Natural killer cell (primary cell): ENCODE data around the gene DMAC2L. TPM values are rescaled to one million over a fixed set of nuclear protein-coding genes. Genes with fewer than 3 reads are reported as not detected.

Source experiments
- ATAC-seq, 3 donors: fragments of 150-1000 bp in 2 of 3; fragments of 200-7000 bp in 1 of 3; cut with Tn5 transposase; 1 replicate in 1 of 3; 2 replicates in 2 of 3; pipeline ENCODE4 v1.10.0; 2021; ENCODE audit warnings: mild to moderate bottlenecking in 2 of 3, moderate library complexity in 2 of 3
- DNase-seq, 2 donors: peaks; one replicate each; pipeline versions ENCODE4 v3.0.0 to v3.0.0-alpha.2; 2013 to 2021; ENCODE audit warnings: mixed read lengths in 1 of 2
- H3K27ac ChIP-seq: one replicate; pipeline ENCODE4 v1.5.1; 2013; ENCODE audit warnings: mild to moderate bottlenecking, low read length
- H3K27me3 ChIP-seq: one replicate; pipeline ENCODE4 v1.6.1; 2013; ENCODE audit warnings: low read length; ENCODE audit not compliant: control insufficient read depth, insufficient read depth
- H3K36me3 ChIP-seq: one replicate; pipeline ENCODE4 v1.6.1; 2013; ENCODE audit warnings: low read length; ENCODE audit not compliant: control insufficient read depth, insufficient read depth
- H3K4me1 ChIP-seq: one replicate; pipeline ENCODE4 v1.6.1; 2013; ENCODE audit warnings: low read length; ENCODE audit not compliant: control insufficient read depth, insufficient read depth
- H3K4me3 ChIP-seq: one replicate; pipeline ENCODE4 v1.5.1; 2013; ENCODE audit warnings: low read length
- H3K9me3 ChIP-seq: one replicate; pipeline ENCODE4 v1.6.1; 2013; ENCODE audit warnings: low read length; ENCODE audit not compliant: control insufficient read depth, insufficient read depth
- H3K27ac Mint-ChIP-seq, 2 donors: one replicate each; pipeline ENCODE4 v1.8.0; 2022; ENCODE audit warnings: mild to moderate bottlenecking in 2 of 2, mixed read lengths in 2 of 2, moderate library complexity in 1 of 2
- H3K27me3 Mint-ChIP-seq, 2 donors: one replicate each; pipeline ENCODE4 v1.8.0; 2022; ENCODE audit warnings: low read depth in 2 of 2, mixed read lengths in 2 of 2
- H3K36me3 Mint-ChIP-seq: one replicate; pipeline ENCODE4 v1.8.0; 2022; ENCODE audit warnings: mixed read lengths
- H3K4me1 Mint-ChIP-seq, 2 donors: one replicate each; pipeline ENCODE4 v1.8.0; 2022; ENCODE audit warnings: mixed read lengths in 2 of 2
- H3K4me3 Mint-ChIP-seq: one replicate; pipeline ENCODE4 v1.8.0; 2022; ENCODE audit warnings: mild to moderate bottlenecking, moderate library complexity, mixed read lengths
- H3K9me3 Mint-ChIP-seq, 2 donors: one replicate each; pipeline ENCODE4 v1.8.0; 2022; ENCODE audit warnings: mixed read lengths in 2 of 2
- CTCF ChIP-seq: fragments of 200-600 bp; IDR thresholded peaks from one replicate; pipeline ENCODE4 v1.8.0; 2022; ENCODE audit warnings: antibody characterized with exemption
- WGBS: methylation state at CpG from one replicate; pipeline ENCODE4 v1.1.7; 2013; ENCODE audit warnings: missing lambda C conversion rate; ENCODE audit not compliant: insufficient coverage; 5-methylcytosine and 5-hydroxymethylcytosine counted together
- intact Hi-C: fragments of 100-400 bp; cut with micrococcal nuclease; formaldehyde crosslinking; loops from one replicate; pipeline ENCODE4 v1.14.2; 2022
- total RNA-seq, 4 donors: library from RNA; stranded (reverse); fragments of 120-200 nt in 1 of 4; gene quantifications; one replicate each; pipeline versions ENCODE4 v1.2.3 to v1.2.4, GENCODE V29; 2013 to 2022

Gene DMAC2L
- total RNA-seq, 3 donors from 2014 or later (not counting 1 experiment from before 2014, with no cell fraction given): 24.7 to 28.7 (median 25.0) TPM

DNA sequence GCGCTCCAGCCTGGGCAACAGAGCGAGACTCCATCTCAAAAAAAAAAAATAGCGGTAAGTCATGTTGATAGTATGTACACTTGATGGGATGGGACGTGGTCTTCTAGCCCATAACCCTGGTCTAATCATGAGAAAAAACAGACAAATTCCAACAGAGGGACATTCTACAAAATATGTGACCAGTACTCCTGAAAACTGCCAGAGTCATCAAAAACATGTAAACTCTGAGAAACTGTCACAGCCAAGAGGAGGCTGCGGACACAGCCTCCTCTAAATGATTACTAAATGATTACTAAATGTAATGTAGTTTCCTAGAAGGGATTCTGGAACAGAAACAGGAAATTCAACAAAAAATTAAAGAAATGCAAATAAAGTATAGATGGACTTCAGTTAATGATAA lies 63.6 kb downstream of the DMAC2L start:
- H3K27ac ChIP-seq: no peak overlapping the region
- no peaks in the 10 kb centered on the region for H3K27me3 Mint-ChIP-seq
- H3K27me3 ChIP-seq: no peaks in the 10 kb centered on the region
- intact Hi-C loops: no loop called here
- ATAC-seq (no peak), DNase-seq (no peak)
- H3K4me3 Mint-ChIP-seq: no peak overlapping the region
- peaks cover 0 to under 1% of the 10 kb centered on the region in 2 donors for H3K4me1 Mint-ChIP-seq
- H3K27ac Mint-ChIP-seq: no peak overlapping the region
- WGBS: 96% methylated on average over 4 of the region's 5 CpGs
- no peaks in the 10 kb centered on the region for H3K36me3 ChIP-seq
- no peaks in the 10 kb centered on the region for H3K4me1 ChIP-seq
- H3K9me3 Mint-ChIP-seq: no peaks in the 10 kb centered on the region
- no peaks in the 10 kb centered on the region for H3K36me3 Mint-ChIP-seq
- H3K4me3 ChIP-seq: no peak overlapping the region
- no peaks in the 10 kb centered on the region for H3K9me3 ChIP-seq
- no peak for TF ChIP-seq CTCF

Other genes starting within 250 kb of the DMAC2L start
- gene VCPKMT, start 195.8 kb upstream of the DMAC2L start, total RNA-seq: 10 to 100 TPM; 19.4 to 23.9 (median 21.8) TPM
- gene SOS2, start 80.7 kb upstream of the DMAC2L start, total RNA-seq: 10 to 100 TPM; 64.7 to 82.2 (median 69.5) TPM
- 1 to 10 TPM; 4.2 to 5.6 (median 5.4) TPM for gene L2HGDH, start 95 bp upstream of the DMAC2L start, total RNA-seq
- 10 to 100 TPM; 12.4 to 16.7 (median 15.4) TPM for gene CDKL1, start 84.6 kb downstream of the DMAC2L start, total RNA-seq
- gene MAP4K5, start 220.2 kb downstream of the DMAC2L start, total RNA-seq: 10 to 100 TPM; 63.3 to 74.6 (median 65.9) TPM
- gene ATL1, start 247.8 kb downstream of the DMAC2L start, total RNA-seq: 1 to 10 TPM; 1.6 to 3.8 (median 2.4) TPM